GM12872 (cell line): ENCODE data around the gene ANKRD40.

Experiments used
- CTCF ChIP-seq: IDR thresholded peaks from 3 replicates; pipeline ENCODE4 v1.5.1; 2011; ENCODE audit warnings: low read depth, mild to moderate bottlenecking, low read length, moderate library complexity; ENCODE audit not compliant: insufficient read depth

ANKRD40 gene

GRCh38 chr17:50707289-50708049, at the start of gene ANKRD40:
Gene ANKRD40 (minus strand): TSS chr17:50707914. CDS start chr17:50707654, 260 bp downstream.
- no peak for TF ChIP-seq CTCF

GRCh38 chr17:50754521-50754920, 46.8 kb upstream of the ANKRD40 start:
- TF ChIP-seq CTCF, result no peak

- no peak for TF ChIP-seq CTCF
These were observed 41.5 kb upstream of the ANKRD40 start for GRCh38 chr17:50749245-50749644.

- TF ChIP-seq CTCF, result no peak
These were observed 37.9 kb upstream of the ANKRD40 start for GRCh38 chr17:50745631-50746030.

- no peak for TF ChIP-seq CTCF
These were observed 31.4 kb upstream of the ANKRD40 start for GRCh38 chr17:50739098-50739497.

DNA sequence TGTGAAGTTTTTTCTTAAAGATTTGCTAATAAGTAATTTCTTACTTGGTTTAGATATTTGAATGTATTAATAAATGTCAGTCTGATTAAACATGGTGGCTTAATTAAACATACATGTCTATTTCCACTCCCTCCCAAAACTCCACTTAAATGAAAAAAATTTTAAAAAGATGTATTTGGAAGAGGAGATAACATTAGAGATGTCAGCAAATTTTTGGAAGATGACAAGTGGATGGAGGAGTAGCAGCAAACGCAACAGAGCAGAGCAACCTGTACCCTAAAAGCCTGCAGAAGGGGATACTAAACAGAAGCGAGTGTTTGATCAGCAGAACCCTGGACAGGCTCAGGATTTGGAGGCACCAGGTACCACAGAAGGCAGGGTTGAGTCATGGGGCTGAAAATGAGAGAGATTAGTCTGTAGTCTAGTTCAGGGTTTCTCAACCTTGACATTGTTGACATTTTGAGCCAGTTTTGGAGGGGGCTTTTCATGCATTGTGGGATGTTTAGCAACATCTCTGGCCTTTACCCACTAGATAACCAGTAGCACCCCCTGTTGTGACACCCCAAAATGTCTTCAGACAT, 29.5 kb upstream of the ANKRD40 start:
- no peak for TF ChIP-seq CTCF

DNA sequence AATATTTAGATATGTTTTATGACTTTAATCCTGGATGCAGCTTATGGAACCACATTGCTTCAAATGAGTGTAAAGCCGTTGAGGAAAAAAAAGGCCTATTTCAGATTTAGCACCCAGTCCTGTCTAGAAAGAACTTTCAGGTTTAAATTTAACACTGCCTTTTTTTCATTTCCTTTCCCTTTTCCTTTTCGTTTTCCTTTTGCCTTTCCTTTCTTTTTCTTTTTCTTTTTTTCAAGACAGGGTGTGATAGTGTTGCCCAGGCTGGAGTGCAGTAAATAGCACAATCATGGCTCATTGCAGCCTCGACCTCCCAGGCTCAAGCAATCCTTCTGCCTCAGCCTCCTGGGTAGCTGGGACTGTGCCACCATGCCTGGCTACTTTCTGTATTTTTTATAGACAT, 27.6 kb upstream of the ANKRD40 start:
- no peak for TF ChIP-seq CTCF
